MM.1S (cell line): ENCODE results near the gene MKNK2.

Source experiments
- DNase-seq: peaks from one replicate; pipeline ENCODE4 v3.0.0-alpha.2; 2015
- H2AFZ ChIP-seq: fragments of 300-600 bp; sonication (generic); 2 replicates; pipeline ENCODE4 v1.6.0; 2016; ENCODE audit warnings: antibody characterized with exemption, low read length
- H3F3A ChIP-seq: fragments of 300-600 bp; sonication (generic); 2 replicates; pipeline ENCODE4 v1.6.1; 2016; ENCODE audit warnings: mild to moderate bottlenecking, antibody characterized with exemption, low read length, moderate library complexity, mixed read lengths; ENCODE audit not compliant: insufficient read depth
- H3K27ac ChIP-seq: fragments of 300-600 bp; sonication (generic); 2 replicates; pipeline ENCODE4 v1.5.1; 2016; ENCODE audit warnings: mild to moderate bottlenecking, low read length
- H3K27me3 ChIP-seq: fragments of 300-600 bp; sonication (generic); replicated peaks from 2 replicates; pipeline ENCODE4 v1.6.0; 2016; ENCODE audit warnings: low read length; ENCODE audit not compliant: insufficient read depth
- H3K36me3 ChIP-seq: fragments of 300-600 bp; sonication (generic); replicated peaks from 2 replicates; pipeline ENCODE4 v1.6.1; 2016; ENCODE audit warnings: mild to moderate bottlenecking, low read length, mixed read lengths; ENCODE audit not compliant: insufficient read depth
- H3K4me1 ChIP-seq: fragments of 300-600 bp; sonication (generic); 2 replicates; pipeline ENCODE4 v1.6.1; 2016; ENCODE audit warnings: low read length, mixed read lengths
- H3K4me2 ChIP-seq: fragments of 300-600 bp; sonication (generic); 2 replicates; pipeline ENCODE4 v1.6.0; 2016; ENCODE audit warnings: low read depth, low read length
- H3K4me3 ChIP-seq: fragments of 300-600 bp; sonication (generic); 2 replicates; pipeline ENCODE4 v1.5.1; 2016; ENCODE audit warnings: low read length, mixed read lengths
- H3K79me2 ChIP-seq: fragments of 300-600 bp; sonication (generic); 2 replicates; pipeline ENCODE4 v1.6.1; 2016; ENCODE audit warnings: mixed run types, low read length, mixed read lengths
- H3K9ac ChIP-seq: fragments of 300-600 bp; sonication (generic); 2 replicates; pipeline ENCODE4 v1.6.1; 2016; ENCODE audit warnings: low read length, mixed read lengths
- H3K9me2 ChIP-seq: fragments of 300-600 bp; sonication (generic); replicated peaks from 2 replicates; pipeline ENCODE4 v1.6.1; 2016; ENCODE audit warnings: mild to moderate bottlenecking, low read length, mixed read lengths; ENCODE audit not compliant: insufficient read depth
- H3K9me3 ChIP-seq: fragments of 300-600 bp; sonication (generic); replicated peaks from 2 replicates; pipeline ENCODE4 v1.6.1; 2016; ENCODE audit warnings: mild to moderate bottlenecking, low read length, mixed read lengths; ENCODE audit not compliant: insufficient read depth
- H4K20me1 ChIP-seq: fragments of 300-600 bp; sonication (generic); 2 replicates; pipeline ENCODE4 v1.6.1; 2016; ENCODE audit warnings: mild to moderate bottlenecking, low read length, moderate library complexity, mixed read lengths; ENCODE audit not compliant: insufficient read depth
- CTCF ChIP-seq: fragments of 300-600 bp; sonication (generic); IDR thresholded peaks from 2 replicates; pipeline ENCODE4 v1.5.1; 2016; ENCODE audit warnings: antibody characterized with exemption, low read length, mixed read lengths
- EZH2 ChIP-seq: fragments of 300-600 bp; sonication (generic); optimal IDR thresholded peaks from 2 replicates; pipeline ENCODE3; 2017; ENCODE audit warnings: low read depth, mild to moderate bottlenecking, antibody characterized with exemption, low read length, mixed read lengths
- EZH2phosphoT487 ChIP-seq: fragments of 300-600 bp; sonication (generic); IDR thresholded peaks from 2 replicates; pipeline ENCODE4 v1.6.1; 2018; ENCODE audit warnings: antibody characterized with exemption, low read length

MKNK2 gene

GRCh38 chr19:2060884-2061494 is 9.9 kb upstream of the MKNK2 start:
- Histone ChIP-seq H2AFZ (peak overlapping the region; percentile 17), H3K9ac (peak overlapping the region; percentile 83), H3K9me3 (no peaks in the 10 kb centered on the region), H3K4me2 (peak overlapping the region; percentile 76), H3F3A (peaks cover 23% of the 10 kb centered on the region), H3K27ac (peak overlapping the region; percentile 77), H3K79me2 (peaks cover 17% of the 10 kb centered on the region), H3K4me1 (peaks cover 22% of the 10 kb centered on the region), H3K27me3 (no peaks in the 10 kb centered on the region), H3K4me3 (peak overlapping the region; percentile 80), H4K20me1 (no peaks in the 10 kb centered on the region), H3K36me3 (no peaks in the 10 kb centered on the region), H3K9me2 (no peaks in the 10 kb centered on the region)
- TF ChIP-seq EZH2 (no peak), CTCF (no peak), EZH2phosphoT487 (no peak)
- peak; percentile 80 for DNase-seq

- H3K27me3 ChIP-seq, result no peaks in the 10 kb centered on the region
- H3K4me2 ChIP-seq, result peak overlapping the region; percentile 76; the same call in 1 of the 2 replicates
- peaks cover 17% of the 10 kb centered on the region for H3K79me2 ChIP-seq
- no peak overlapping the region for H3K9ac ChIP-seq
- no peak overlapping the region for H3K4me3 ChIP-seq
- H2AFZ ChIP-seq, result no peak overlapping the region
- H3K27ac ChIP-seq, result no peak overlapping the region; the same call in 1 of the 2 replicates
- TF ChIP-seq CTCF (no peak), EZH2phosphoT487 (no peak), EZH2 (no peak)
- no peaks in the 10 kb centered on the region for H4K20me1 ChIP-seq
- H3K36me3 ChIP-seq, result no peaks in the 10 kb centered on the region
- no peak for DNase-seq
- H3K9me3 ChIP-seq, result no peaks in the 10 kb centered on the region
- H3K9me2 ChIP-seq, result no peaks in the 10 kb centered on the region
- peaks cover 28% of the 10 kb centered on the region for H3K4me1 ChIP-seq
- H3F3A ChIP-seq, result peaks cover 23% of the 10 kb centered on the region
Observed at GRCh38 chr19:2059422-2060201, 8.6 kb upstream of the MKNK2 start.

- Histone ChIP-seq H3K9me2 (no peaks in the 10 kb centered on the region), H3K27me3 (no peaks in the 10 kb centered on the region), H3K27ac (no peak overlapping the region), H4K20me1 (no peaks in the 10 kb centered on the region), H3K4me3 (no peak overlapping the region), H3K79me2 (peaks cover 17% of the 10 kb centered on the region), H3K9me3 (no peaks in the 10 kb centered on the region), H2AFZ (no peak overlapping the region), H3K9ac (no peak overlapping the region), H3K4me2 (no peak overlapping the region), H3K36me3 (no peaks in the 10 kb centered on the region), H3K4me1 (peaks cover 28% of the 10 kb centered on the region), H3F3A (peaks cover 23% of the 10 kb centered on the region)
- DNase-seq, result no peak
- TF ChIP-seq EZH2phosphoT487 (no peak), CTCF (no peak), EZH2 (no peak)
Observed at GRCh38 chr19:2058570-2059421, 7.8 kb upstream of the MKNK2 start.
